ENCODE measurements around the gene SPDYC.
A peak's percentile ranks its signal among the peaks of the same experiment; 100 is the strongest.
"Not testable (repeated sequence)": the region's sequence is repeated elsewhere in the genome, so short reads cannot be mapped to it uniquely, and the experiment has no call there.

SPDYC gene

DNA sequence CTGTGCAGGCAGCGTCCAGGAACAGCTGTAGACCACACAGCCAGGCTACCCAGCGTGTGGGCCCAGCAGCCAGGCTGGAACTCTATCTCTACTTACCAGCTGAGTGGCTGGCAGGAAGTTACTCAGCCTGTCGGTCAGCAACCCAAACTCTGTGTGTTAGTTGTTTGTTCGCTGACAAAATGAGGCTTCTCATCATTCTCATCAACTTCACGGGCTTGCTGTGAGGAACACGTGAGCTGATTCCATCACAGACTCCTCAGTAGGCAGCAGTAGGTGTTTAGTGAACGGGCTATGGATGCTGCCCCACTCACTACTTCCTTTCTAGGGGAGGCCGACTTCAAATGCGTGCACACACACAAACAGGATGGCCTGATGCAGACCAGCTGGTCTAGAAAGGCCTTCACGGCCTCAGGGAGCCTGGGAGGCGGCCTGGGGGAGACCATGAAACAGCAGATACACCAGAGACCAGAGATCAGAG, 830 bp upstream of the SPDYC start:
- peak; percentile 22 for DNase-seq (ENCODE audit: low read depth)

DNA sequence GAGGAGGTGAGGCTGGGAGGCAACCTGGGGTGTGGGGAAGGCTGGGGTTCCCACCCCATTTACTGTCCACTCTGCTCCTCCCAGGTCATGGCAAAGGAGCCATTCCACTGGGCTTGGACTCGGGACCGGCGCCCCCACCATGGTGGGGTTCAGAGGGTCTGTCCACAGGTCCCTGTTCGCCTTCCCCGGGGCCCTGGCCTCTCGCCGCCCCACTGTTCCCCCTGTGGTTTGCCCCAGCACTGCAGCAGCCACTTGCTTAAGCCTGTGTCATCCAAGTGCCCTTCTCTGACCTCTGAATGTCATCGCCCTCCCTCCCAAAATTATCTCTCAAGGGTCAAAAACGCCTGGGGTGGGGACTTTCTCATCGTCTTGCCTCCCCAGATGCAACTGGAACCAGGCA, 2.6 kb downstream of the SPDYC start:
- DNase-seq (ENCODE audit: low read depth), result no peak

DNA sequence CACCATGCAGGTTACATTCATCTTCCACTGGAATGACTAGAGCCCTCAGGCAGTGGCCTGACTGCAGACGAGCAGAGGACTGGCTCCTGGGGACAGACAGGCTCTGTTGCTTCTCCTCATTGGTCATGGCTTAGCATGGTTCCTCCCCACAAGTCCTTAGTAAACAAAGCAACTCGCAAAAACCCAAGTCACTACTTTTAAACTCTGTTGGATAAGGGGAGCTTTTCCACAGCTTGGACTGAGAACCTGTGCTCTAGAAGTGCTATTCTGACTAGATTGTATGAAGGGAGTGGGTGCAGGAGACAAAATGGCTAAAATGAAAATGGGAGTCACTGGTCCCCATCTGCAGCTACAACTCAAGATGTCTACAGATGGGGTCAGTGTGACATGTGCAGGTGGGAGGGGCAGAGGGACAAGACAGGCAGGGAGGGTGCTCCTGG, 4.6 kb downstream of the SPDYC start:
- not testable (repeated sequence) for DNase-seq (ENCODE audit: low read depth)

DNA sequence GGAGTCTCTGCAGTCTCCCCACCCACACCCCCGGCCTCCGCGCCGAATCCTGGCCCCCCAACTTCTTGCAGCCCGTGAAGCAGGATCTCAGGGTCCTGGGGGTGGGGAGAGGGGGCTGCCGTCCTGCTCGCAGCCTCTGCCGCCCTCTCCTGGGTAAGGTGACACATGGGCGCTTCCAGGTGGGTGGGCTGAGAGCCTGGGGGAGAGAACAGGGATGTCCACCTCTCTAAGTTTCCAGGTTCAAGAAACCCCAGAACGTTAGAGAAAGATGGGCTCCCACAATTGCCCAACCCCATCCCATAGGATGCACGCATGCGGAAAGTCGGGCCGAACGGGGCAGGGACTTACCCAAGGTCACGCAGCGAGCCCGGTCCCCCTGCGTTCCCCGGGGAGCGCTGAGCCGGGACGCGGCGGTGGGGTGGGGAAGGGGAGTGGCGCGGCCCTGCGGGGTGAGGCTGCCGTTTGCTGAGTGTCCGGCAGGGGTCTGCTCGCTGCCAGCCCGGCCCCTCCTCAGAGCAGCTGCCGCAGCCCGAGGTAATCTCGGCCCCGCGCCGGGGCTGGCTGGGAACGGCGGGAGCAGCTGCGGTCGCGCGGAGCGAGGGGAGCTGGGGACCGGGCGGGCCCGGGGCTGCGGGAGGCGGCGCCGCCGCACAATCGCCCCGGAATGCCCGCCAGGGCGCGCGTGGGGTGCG, 11.0 kb downstream of the SPDYC start:
- peak; percentile 55 for DNase-seq (ENCODE audit: low read depth)

DNA sequence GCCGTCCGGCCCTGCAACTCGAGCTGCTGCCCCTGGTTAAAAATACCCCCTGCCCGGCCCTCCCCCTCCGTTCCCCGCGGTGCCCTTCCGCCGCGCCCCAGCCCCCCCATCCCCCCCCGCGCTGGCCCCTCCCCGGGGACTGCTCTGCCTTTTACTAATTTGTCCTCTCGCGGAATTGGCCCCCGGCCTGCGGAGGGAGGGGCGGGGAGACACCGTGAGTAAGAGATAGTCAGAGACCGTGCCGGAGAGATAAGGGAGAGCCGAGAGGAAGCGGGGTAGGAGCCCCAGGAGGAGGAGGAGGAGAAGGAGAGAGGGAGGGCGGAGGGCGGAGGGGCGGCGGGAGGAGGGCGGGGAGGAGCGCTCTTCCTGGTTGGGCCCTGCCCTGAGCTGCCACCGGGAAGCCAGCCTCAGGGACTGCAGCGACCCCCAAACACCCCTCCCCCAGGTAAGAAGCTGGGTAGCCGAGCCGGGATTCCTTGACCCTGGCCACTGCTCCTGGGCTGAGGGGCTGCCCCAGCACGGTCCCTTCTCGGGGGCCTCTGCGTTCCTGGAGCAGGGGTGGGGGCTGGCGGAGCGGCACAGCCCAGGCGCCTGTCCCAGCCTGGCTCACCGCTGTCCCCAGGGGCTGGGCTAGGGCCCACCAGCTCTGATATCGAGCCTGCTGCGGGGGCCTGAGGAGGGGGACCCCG, 11.7 kb downstream of the SPDYC start, which contains the start of gene CAPN1:
Gene CAPN1 (plus strand): TSS at position 360 of the 689 bp plus-strand sequence. CDS start 774 bp downstream, outside the sequence.
- peak; percentile 95 for DNase-seq (ENCODE audit: low read depth)

DNA sequence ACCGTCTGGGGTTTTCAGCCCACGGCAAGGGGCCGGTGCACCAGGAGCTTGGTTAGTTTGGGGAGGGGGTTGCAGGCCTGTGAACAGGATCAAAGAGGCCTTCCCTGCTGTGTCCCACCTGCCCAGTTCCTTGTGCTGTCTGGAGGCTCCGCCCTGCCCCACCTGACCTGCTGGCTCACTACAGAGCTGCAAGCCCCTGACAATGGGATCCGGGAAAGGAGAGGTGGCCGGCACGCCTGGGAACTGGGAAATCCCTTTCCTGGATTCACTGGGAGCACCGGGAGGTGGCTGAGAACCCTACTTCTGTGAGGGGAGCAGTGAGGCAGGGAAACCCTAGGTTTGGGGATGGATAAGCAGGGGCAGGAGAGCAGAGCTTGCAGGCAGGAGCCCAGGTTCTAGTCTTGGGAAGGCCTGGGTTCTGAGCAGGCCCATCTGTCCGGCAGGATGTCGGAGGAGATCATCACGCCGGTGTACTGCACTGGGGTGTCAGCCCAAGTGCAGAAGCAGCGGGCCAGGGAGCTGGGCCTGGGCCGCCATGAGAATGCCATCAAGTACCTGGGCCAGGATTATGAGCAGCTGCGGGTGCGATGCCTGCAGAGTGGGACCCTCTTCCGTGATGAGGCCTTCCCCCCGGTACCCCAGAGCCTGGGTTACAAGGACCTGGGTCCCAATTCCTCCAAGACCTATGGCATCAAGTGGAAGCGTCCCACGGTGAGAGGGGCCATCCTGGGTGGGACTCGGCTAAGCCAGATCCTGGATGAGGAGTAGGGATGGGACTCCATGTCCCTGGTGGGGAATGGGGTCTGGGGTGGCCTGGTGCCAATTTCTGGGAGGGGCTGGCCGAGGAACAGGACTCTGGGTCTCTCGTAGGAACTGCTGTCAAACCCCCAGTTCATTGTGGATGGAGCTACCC, 12.5 kb downstream of the SPDYC start:
- peak; percentile 34 for DNase-seq (ENCODE audit: low read depth)

DNA sequence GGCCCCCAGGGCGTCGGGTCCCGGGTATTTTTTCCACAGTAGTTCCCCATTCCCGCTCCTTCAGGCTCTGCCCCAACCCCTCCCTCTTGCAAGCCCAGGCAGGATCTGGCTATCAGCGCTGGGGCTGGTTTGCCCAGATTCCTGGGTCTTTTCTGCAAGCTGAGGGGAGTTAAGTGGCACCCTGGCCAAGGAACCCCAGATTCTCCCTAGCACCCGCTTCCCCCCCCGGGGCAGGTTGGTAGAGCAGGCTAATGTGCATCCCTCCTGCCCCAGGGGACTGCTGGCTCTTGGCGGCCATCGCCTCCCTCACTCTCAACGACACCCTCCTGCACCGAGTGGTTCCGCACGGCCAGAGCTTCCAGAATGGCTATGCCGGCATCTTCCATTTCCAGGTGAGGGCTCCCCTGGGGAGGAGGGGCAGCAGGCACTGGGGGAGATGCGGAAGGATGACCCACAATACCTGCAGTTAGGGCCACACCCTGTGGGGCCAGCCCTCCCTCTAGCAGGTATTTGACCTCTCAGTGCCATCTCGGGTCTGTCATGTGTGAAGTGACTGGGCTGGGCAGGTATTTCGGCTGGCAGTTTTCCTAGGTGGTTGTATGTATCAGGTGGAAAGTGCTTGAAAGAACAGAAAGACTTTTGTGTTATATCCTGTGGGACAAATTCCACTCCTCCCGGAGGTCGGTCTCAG, 13.3 kb downstream of the SPDYC start:
- no peak for DNase-seq (ENCODE audit: low read depth)

DNA sequence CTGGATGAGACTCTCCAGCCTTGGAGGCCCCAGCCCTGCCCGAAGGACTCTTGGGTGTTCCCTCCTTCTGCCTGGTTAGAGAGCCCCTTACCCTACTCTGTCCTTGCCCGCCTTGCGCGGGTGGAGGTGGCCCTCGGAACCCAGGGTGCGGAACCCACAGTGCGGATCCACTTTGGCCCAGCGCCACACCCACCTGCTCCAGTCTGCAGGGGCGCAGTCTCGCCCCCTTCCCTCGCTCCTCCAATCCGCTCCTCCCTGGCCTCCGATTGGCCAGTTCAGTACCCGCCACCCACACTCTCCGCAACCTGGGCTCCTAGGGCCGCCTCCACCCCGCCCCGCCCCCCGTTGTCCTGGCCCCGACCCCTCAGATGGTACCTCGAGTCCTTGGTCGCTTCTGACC, 14.1 kb downstream of the SPDYC start:
- no peak for DNase-seq (ENCODE audit: low read depth)

DNA sequence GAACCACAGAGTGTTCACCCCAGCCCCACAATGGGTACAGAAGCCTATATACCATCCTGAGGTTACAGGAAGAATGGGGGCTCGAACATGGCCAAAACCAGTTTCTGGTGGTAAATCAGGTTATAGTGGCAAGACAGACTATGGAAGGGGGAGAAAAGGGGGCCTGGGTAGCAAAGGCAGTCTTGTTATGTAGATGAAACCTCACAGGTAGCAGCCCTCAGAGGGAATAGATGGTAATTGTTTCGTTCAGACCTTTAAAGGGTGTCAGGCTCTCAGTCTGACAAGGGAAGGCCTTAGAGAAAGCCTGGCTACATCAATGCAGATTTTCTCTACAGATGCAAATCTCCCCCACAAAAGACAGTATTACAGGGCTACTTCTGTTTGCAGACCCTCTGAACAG, 15.1 kb downstream of the SPDYC start:
- no peak for DNase-seq (ENCODE audit: low read depth)

DNA sequence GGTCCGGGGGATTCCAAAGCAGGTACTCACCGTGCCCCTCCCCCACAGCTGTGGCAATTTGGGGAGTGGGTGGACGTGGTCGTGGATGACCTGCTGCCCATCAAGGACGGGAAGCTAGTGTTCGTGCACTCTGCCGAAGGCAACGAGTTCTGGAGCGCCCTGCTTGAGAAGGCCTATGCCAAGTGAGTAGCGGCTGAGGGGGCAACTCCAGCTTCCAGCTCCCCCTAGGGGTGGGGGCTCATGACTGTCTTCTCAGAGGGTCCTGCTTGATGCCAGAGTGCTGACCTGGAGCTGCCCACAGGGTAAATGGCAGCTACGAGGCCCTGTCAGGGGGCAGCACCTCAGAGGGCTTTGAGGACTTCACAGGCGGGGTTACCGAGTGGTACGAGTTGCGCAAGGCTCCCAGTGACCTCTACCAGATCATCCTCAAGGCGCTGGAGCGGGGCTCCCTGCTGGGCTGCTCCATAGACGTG, 15.9 kb downstream of the SPDYC start:
- peak; percentile 86 for DNase-seq (ENCODE audit: low read depth)

DNA sequence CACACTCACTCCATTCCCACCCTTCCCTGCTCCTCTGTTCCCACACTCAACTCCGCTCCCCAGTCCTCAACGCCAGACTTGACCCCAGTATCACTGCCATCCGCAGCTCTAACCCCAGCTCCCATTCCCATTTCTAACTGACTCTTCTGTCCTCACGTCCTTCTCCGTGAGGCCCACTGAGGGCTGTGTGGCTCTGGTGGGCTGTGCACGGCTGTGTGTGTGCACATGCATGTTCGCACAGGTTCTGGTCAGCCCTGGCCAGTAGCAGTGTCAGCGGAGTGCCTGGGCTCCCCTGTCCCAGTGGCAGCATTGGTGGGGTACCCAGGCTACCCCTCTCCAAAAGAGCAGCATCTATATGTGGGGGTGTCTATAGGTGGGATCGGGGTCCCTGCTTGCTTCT, 16.7 kb downstream of the SPDYC start:
- no peak for DNase-seq (ENCODE audit: low read depth)

DNA sequence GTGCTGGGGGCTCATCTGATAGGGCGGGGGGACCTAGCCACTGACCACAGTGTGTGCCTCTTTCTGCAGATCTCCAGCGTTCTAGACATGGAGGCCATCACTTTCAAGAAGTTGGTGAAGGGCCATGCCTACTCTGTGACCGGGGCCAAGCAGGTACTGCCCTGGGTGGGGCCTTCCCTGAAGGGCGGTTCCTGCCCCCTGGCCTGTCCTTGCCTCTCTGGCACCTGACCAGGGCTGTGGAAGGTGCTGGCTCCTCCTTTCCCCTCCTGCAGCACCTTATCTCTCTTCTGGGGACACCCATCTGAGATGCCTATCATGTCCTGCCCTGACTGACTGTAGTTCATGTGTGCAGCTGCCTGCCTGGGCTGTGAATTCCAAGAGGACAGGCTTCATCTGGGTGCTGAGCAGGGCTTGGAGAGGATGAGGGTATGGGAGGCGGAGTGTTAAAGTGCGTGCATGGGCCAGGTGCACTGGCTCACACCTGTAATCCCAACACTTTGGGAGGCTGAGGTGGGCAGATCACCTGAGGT, 17.2 kb downstream of the SPDYC start:
- DNase-seq (ENCODE audit: low read depth), result no peak

DNA sequence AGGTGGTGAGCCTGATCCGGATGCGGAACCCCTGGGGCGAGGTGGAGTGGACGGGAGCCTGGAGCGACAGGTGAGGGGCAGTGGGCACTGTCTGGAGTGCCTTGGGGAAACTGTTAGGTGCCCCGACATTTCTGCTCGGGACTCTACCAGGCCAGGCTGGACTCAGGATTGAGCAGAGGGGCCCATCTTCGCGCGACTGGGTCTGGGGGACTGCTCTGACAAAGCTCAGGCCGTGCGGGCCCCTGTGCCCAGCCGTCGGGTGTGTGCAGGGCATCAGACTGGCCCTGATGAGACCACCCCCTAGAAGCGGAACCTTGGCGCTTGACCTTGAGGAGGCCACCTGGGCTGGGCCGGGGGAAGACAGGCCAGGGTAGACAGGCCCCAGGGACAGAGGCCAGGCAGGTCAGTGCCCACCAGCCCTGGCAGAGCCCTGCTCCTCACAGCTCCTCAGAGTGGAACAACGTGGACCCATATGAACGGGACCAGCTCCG, 18.0 kb downstream of the SPDYC start:
- DNase-seq (ENCODE audit: low read depth), result no peak

DNA sequence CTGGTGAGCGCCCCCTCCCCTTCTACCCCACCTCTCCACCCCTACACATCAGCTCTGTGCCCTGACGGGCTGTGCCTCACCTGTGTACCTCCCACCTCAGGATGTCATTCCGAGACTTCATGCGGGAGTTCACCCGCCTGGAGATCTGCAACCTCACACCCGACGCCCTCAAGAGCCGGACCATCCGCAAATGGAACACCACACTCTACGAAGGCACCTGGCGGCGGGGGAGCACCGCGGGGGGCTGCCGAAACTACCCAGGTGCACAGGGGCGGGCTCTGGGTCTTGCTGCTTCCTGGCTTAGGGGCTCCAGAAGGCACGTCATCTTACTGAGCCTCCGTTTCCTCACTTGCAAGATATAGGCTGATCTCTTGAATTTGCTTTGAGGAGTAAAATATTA, 18.5 kb downstream of the SPDYC start:
- DNase-seq (ENCODE audit: low read depth), result no peak

DNA sequence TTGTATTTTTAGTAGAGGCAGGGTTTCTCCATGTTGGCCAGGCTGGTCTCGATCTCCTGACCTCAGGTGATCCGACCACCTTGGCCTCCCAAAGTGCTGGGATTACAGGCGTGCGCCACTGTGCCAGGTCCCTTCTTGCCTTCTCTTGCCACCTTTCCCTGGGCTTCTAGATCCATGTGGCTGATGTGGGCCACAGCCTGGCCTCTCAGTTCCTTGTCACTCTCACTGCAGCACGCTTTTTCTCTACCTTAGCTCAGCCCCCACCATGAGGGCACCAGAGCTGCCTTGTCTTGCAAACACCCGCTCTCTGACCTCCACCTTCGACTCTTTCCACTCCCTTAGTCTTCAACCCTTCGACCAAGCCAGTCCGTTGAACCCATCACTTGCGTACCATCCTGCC, 19.2 kb downstream of the SPDYC start:
- DNase-seq (ENCODE audit: low read depth), result no peak

DNA sequence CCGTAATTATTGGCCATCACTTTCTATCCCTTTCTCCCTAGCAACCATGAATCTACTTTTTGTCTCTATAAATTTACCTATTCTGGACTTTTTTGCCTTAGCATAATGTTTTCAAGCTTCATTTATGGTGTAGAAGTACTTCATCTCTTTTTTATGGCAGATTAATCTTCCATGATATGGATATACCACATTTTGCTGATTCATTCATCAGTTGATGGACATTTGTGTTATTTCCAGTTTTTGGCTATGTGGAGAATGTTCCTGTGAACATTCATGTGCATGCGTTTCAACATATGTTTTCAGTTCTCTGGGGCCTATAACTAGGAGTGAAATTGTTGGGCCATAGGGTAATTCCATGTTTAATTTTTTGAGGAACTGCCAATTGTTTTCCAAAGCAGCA, 24.5 kb downstream of the SPDYC start:
- no peak for DNase-seq (ENCODE audit: low read depth)

DNA sequence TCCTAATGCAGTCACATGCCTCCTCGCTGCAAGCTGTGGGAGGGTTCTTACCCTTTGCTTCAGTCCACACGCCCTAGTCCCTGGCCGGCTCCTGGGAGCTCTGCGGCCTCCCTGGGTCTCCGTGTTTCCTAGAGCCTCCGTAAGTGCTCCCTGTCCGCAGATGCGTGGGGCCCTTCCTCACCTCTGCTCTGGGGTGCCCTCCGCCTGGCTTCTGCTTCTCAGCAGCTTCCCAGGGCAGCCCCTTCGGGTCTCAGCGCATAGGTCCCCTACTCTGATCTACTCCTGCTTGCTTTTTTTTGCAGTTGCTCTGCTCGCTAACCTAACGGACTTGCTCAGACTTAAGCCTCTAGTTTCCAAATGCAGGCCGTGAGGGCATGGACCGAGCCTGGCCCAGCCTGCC, 34.1 kb downstream of the SPDYC start:
- no peak for DNase-seq (ENCODE audit: low read depth)

DNA sequence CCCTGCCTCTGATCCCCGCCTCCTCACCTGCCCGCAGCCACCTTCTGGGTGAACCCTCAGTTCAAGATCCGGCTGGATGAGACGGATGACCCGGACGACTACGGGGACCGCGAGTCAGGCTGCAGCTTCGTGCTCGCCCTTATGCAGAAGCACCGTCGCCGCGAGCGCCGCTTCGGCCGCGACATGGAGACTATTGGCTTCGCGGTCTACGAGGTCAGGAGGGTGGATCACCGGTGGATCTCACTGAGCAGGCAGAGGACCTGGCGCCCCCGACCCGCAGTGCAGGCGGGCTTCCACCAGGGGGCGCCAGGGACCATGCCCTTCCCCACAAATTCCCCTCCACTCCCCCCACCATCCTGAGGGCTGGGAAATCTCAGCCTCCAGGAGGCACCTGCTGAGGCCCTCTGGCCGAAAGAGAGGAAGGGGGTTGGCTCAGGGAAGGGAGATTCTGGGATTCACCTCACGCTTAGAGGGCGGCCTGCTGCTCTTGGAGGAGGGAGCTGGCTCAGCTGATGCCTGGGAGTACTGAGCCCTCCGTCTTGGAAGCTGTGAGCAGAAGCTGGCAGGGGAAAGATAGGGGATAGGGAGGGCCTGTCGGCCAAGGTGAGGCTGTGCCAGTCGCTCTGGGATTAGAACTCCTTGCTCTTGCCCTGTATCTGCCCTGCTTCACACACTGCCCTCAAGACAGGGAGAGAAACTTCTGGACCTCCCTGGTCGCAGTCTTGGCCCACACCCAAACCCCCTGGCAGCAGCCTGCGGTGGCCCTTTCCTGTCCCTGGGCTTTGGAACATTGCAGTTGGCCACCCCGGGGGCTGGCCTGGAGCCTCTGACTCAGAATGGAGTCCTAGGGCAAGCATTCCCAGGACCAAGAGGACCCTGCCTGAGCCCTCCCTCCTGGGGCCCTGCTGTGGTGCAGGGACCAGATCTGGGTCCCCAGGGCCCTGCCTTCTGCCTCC, 34.9 kb downstream of the SPDYC start:
- peak; percentile 26 for DNase-seq (ENCODE audit: low read depth)

DNA sequence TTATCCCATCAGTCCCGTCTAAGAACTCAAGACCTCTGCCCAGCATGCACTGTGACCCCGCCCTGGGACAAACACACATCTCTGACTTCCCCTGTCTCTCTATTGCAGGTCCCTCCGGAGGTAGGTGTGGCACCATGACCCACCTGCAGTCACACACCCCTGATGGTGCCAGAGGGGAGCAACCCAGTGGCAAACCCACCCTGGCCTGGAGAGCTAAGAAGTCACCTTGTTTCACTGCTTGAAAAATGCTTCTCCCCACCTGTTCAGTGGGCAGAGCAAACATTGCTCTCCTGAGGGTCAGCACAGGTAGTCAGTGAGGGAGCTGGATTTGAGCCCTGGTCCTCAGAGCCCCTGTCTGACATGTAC, 35.6 kb downstream of the SPDYC start:
- DNase-seq (ENCODE audit: low read depth), result no peak

DNA sequence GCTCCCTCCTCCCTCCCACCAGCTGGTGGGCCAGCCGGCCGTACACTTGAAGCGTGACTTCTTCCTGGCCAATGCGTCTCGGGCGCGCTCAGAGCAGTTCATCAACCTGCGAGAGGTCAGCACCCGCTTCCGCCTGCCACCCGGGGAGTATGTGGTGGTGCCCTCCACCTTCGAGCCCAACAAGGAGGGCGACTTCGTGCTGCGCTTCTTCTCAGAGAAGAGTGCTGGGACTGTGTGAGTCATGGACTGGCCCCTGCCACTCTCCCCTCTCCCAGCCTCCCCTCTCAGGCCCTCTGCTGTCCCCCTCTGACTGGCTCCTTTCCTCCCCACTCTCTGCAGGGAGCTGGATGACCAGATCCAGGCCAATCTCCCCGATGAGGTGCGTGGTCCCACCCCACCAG, 36.4 kb downstream of the SPDYC start:
- no peak for DNase-seq (ENCODE audit: low read depth)
